ENCODE data around the gene CCL20.

DNA sequence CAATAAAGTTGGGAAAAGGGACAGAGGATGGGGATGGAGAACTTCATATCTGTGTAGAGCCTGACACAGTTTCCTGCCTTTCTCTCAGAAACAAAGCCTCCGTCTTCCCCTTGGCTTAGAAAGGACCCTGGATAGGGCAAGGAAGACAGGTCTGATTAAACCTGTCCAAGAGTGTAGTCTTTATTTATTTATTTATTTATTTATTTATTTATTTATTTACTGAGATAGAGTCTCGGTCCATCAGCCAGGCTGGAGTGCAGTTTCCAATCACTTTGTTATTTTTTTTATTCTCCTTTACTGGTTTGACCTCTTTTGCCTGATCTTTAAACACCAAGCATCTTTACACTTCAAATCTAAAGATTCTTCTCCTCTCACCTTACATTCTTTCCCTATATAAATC lies 10.3 kb downstream of the CCL20 start:
- no peak for TF ChIP-seq JUND (IDR thresholded peaks at IDR 0.05)
- TF ChIP-seq, protein P1, sequence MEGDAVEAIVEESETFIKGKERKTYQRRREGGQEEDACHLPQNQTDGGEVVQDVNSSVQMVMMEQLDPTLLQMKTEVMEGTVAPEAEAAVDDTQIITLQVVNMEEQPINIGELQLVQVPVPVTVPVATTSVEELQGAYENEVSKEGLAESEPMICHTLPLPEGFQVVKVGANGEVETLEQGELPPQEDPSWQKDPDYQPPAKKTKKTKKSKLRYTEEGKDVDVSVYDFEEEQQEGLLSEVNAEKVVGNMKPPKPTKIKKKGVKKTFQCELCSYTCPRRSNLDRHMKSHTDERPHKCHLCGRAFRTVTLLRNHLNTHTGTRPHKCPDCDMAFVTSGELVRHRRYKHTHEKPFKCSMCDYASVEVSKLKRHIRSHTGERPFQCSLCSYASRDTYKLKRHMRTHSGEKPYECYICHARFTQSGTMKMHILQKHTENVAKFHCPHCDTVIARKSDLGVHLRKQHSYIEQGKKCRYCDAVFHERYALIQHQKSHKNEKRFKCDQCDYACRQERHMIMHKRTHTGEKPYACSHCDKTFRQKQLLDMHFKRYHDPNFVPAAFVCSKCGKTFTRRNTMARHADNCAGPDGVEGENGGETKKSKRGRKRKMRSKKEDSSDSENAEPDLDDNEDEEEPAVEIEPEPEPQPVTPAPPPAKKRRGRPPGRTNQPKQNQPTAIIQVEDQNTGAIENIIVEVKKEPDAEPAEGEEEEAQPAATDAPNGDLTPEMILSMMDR (IDR thresholded peaks at IDR 0.05; ENCODE audit: low read depth, low read length, missing input control): no peak
- TF ChIP-seq YY1 (IDR thresholded peaks at IDR 0.05): no peak
- TF ChIP-seq RAD21 (IDR thresholded peaks at IDR 0.05): no peak
- TF ChIP-seq, protein P2, sequence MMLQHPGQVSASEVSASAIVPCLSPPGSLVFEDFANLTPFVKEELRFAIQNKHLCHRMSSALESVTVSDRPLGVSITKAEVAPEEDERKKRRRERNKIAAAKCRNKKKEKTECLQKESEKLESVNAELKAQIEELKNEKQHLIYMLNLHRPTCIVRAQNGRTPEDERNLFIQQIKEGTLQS (IDR thresholded peaks at IDR 0.05): no peak
- TF ChIP-seq, protein P3, sequence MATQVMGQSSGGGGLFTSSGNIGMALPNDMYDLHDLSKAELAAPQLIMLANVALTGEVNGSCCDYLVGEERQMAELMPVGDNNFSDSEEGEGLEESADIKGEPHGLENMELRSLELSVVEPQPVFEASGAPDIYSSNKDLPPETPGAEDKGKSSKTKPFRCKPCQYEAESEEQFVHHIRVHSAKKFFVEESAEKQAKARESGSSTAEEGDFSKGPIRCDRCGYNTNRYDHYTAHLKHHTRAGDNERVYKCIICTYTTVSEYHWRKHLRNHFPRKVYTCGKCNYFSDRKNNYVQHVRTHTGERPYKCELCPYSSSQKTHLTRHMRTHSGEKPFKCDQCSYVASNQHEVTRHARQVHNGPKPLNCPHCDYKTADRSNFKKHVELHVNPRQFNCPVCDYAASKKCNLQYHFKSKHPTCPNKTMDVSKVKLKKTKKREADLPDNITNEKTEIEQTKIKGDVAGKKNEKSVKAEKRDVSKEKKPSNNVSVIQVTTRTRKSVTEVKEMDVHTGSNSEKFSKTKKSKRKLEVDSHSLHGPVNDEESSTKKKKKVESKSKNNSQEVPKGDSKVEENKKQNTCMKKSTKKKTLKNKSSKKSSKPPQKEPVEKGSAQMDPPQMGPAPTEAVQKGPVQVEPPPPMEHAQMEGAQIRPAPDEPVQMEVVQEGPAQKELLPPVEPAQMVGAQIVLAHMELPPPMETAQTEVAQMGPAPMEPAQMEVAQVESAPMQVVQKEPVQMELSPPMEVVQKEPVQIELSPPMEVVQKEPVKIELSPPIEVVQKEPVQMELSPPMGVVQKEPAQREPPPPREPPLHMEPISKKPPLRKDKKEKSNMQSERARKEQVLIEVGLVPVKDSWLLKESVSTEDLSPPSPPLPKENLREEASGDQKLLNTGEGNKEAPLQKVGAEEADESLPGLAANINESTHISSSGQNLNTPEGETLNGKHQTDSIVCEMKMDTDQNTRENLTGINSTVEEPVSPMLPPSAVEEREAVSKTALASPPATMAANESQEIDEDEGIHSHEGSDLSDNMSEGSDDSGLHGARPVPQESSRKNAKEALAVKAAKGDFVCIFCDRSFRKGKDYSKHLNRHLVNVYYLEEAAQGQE (IDR thresholded peaks at IDR 0.05): no peak
- TF ChIP-seq, protein P4, sequence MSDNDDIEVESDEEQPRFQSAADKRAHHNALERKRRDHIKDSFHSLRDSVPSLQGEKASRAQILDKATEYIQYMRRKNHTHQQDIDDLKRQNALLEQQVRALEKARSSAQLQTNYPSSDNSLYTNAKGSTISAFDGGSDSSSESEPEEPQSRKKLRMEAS (IDR thresholded peaks at IDR 0.05): no peak
- TF ChIP-seq FOXA1 (IDR thresholded peaks at IDR 0.05): no peak
- no peak for TF ChIP-seq TAF1 (conservative IDR thresholded peaks at IDR 0.05)
- no peak for TF ChIP-seq RXRA (IDR thresholded peaks at IDR 0.05)
- no peak for TF ChIP-seq SP1 (IDR thresholded peaks at IDR 0.05)
- TF ChIP-seq EGR1 (IDR thresholded peaks at IDR 0.05; ENCODE audit: low read depth in 2 of 2): no peak
- TF ChIP-seq GABPA (IDR thresholded peaks at IDR 0.05 in 1 of 2, conservative IDR thresholded peaks at IDR 0.05 in 1 of 2): no peak

Measured in liver (tissue), 3 donors.